Measurements from ENCODE around the gene FBXO30.

- TF ChIP-seq POLR2A (IDR thresholded peaks at IDR 0.05) (no peak), CTCF (IDR thresholded peaks at IDR 0.05) (no peak)
Observed at GRCh38 chr6:145819994-145820393, 5.4 kb upstream of the FBXO30 start.
